HepG2 (cell line): ENCODE results near the gene PHACTR3.

Experiments used
- FOXK2 ChIP-seq: fragments of 450-650 bp; IDR thresholded peaks from 2 replicates; pipeline ENCODE4 v1.6.1; 2016
- HHEX ChIP-seq: IDR thresholded peaks from 2 replicates; pipeline ENCODE4 v1.6.1; 2016; ENCODE audit warnings: control low read depth
- RELA ChIP-seq: sonication (generic); formaldehyde crosslinking; IDR thresholded peaks from 2 replicates; pipeline ENCODE4 v1.4.0; 2020; ENCODE audit warnings: missing genetic modification reagents
- ZNF501 ChIP-seq: sonication (generic); formaldehyde crosslinking; IDR thresholded peaks from 2 replicates; pipeline ENCODE4 v1.5.1; 2020; ENCODE audit warnings: mild to moderate bottlenecking, moderate library complexity, missing genetic modification reagents
- TF ChIP-seq, protein P1 (sequence below): IDR thresholded peaks from 2 replicates; pipeline ENCODE4 v1.6.1; 2016; ENCODE audit warnings: low read depth

GRCh38 chr20:59682603-59683002, 78.3 kb downstream of the PHACTR3 start:
- TF ChIP-seq HHEX (CRISPR knock-in tag) = no peak
- no peak for TF ChIP-seq RELA (CRISPR knock-in tag)
- no peak for TF ChIP-seq FOXK2
- TF ChIP-seq, protein P1, sequence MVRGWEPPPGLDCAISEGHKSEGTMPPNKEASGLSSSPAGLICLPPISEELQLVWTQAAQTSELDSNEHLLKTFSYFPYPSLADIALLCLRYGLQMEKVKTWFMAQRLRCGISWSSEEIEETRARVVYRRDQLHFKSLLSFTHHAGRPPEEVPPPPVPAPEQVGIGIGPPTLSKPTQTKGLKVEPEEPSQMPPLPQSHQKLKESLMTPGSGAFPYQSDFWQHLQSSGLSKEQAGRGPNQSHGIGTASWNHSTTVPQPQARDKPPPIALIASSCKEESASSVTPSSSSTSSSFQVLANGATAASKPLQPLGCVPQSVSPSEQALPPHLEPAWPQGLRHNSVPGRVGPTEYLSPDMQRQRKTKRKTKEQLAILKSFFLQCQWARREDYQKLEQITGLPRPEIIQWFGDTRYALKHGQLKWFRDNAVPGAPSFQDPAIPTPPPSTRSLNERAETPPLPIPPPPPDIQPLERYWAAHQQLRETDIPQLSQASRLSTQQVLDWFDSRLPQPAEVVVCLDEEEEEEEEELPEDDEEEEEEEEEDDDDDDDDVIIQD (CRISPR knock-in tag) = no peak
- TF ChIP-seq ZNF501 = no peak
